Dedifferentiated amniotic fluid mesenchymal stem cell (primary cell): ENCODE results near the gene ZHX3.
"Not testable (repeated sequence)": the region's sequence is repeated elsewhere in the genome, so short reads cannot be mapped to it uniquely, and the experiment has no call there.

Experiments
- DNase-seq: peaks from one replicate; pipeline ENCODE4 v3.0.0-alpha.2; 2016; ENCODE audit errors: extremely low spot score

ZHX3 gene

DNA sequence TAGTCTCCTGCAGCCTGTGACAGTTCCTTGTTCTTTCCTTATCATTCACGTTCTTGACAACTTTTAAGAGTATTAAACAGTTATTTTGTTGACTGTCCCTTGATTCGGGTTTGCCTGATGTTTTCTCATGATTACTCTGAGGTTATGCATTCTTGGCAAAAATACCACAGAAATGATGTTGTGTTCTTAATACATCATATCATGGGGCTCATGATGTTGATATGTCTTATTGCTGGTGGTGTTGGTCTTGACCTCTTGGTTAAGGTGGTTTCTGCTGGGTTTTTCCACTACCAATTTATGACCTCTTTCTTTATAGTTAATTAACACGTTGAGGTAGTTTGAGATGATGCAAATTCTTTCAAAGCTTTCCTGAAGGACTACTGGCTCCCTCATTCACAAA is 59.1 kb downstream of the ZHX3 start:
- no peak for DNase-seq

DNA sequence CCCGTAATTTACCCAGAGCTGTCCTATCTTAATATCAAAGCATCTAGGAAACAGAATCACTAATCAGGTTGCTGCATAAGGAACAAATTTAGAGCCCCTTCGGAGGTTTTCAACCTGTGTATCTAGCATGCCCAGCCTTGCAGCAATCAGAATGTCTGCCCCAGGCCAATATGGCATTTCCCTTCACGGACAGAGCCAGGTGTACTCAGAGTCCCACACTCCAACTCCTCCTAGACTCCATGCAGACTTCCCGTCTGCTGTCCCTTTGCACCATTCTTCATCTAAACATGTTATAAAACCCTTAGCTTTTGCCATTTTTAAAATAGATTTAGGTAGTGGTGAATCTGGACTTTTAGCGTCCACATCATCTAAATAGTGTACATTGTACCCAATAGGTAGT is 61.0 kb downstream of the ZHX3 start:
- DNase-seq: no peak

DNA sequence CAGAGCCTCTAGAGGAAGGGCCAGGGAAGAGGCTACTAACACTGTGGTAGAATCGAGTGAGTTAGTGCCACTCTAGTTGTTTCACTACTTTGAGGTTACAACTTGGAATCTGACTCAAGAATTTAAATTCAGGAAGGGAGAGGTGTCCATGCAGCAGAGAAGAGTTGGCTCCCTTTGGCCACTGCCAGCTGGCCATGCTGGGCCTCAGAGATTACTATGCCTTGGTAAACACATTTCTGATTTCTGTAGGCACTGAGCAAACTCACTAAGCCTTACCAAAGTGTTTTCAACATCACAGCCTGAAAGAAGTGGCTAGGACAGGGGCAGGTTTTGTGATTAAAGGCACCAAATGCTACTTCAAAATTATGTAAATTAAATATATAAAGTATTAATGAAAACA is 61.9 kb downstream of the ZHX3 start:
- no peak for DNase-seq

DNA sequence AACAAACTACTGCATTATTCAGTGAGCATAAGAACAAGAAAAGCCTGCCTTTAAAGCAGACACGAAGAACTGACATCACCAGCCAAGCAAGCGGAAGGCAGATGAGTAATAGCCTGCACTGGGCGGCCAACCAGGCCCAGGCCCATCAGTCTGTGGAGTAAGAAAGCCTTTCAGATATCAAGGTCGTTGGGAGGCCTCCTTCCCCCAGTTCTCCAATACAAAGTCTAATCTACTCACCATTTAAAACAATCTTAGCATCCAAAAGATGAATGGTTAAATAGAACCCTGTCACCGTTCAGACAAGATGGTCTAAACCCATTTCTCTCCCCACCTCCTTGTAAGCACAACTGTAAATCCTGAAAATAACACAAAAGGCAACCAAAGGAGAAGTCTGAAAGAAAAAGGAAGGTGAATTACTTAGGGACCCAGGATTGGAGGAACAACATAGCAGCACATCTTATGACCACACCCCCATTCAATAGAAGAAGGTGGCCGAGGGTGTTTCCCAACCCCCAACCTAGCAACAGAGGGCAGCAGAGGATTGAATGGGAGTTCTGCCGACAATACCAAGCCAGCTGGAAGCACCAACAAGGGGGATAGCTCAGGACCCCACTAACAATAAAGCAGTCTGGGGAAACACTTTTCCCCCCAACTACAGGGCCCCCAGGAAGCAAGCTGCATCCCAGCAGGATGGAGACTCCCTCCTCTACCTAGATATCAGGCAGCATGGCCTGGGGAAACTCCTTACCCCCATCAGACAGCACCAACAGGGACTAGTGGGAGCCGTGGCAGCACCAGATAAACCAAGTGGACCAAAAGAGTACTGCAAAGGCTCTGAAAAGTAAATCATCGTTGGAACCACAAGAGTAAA is 67.9 kb downstream of the ZHX3 start:
- DNase-seq: peak; percentile 68

DNA sequence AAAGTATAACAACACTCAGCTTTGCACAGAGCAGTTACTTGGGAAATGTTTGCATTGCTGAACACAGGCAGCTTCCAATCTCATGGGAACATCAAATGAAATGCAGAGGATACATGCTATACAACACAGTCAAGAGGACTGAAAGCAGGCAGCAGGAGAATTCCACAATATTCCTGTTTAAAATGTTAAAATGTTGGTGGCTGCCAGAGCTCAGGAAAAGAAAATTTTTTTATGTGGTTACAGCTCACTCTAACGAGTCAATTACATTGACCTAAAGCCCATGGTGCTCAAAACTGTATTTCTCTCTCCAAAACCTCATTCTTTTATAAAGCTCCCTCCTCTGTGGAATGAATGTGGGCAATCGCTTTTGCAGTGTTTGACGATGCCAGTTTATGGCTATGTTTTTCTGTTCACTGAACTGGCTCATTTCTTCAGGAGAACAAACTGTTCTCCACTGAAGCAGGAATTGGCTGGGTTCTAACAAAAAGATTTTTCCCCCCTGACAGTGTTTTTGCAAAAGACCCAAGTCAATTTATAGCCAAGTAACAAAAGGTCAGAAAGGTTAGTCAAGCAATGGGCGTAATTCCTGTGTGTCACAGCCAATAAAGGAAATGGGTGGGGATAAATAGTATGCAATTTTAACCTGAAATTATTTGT is 69.0 kb downstream of the ZHX3 start:
- DNase-seq: no peak

DNA sequence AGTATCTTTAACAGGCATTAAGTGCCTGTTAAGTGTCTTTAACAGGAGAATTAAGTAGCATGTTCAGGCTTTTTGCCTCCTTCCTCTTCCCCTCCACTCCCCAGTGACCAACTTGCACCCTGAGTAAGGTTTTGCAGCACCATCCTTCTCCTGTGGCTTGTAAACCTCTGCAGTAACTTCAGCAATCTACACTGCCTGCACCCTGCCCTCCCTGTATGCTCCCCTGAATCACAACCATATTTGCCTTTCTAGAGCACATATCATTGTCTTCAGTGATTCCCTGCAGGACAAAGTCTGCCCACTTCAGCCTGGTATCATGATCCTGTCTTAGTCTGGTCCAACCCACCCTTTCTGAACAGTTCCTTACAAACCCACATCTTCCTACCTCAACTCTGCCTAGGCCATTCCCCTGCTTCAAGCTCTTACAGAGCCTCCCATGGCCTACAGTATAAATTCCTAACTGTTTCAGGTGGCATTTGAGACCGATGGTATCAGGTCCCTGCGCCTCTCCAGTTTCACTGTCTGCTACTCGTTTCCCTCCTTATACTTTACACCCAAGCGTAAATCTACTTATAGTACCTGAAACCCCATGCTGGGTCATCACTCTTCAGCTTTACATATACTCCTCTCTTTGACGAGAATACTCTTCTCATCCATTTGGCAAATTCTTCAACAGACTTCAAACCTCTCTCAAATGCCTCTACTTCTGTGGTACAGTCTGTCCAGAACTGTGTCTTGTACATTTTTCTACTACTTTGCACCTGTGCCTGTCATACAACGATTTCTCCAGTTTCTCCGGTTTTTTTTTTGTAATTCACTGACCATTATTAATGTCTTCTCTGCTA is 69.8 kb downstream of the ZHX3 start:
- no peak for DNase-seq

DNA sequence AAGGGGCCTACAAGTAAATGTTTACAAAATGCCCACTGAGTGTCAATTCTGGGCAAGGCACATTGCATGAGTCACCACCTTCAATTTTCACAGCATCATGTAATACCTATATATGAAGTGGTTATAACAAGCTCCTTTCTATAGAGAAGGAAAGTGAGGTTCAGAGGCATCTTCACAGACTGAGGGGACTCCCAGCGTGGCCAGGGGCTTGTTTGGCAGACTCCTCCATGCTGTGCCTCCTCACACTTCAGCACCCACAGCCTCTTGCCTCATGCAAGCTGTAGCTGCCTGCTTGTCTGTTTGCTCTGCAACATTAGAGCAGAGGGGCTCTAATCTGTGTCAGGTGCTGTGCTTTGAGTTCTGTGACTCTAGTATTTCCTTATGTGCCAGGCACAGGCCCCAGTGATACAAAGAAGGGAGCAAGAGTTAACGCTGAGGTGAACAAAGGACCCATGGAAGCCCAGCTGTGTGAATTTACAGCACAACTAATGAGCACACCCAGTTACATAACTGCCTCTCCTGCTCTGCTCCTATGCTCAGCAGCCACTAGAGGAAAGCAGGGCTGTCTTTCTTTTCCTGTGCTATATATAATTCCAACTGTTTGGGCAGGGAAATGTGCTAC is 72.3 kb downstream of the ZHX3 start:
- no peak for DNase-seq

DNA sequence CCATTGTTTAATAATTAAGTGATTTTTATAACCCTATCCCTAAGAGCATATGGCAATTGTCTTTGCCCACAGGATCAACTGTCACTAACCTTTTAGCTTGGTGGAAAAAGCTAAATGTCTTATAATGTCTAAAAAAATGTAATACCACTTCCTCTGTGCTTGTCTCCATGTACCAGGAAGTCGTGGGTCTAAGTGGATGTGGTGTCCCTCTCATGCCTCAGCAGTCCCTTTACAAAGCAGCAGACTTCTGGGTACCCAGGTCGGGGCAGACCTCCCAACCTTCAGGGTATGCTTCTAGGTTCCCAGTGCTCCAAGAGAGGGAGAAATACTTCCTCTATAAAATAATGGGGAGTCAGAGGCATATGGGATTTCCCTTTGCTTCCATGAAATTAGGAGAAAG is 74.7 kb downstream of the ZHX3 start:
- no peak for DNase-seq

DNA sequence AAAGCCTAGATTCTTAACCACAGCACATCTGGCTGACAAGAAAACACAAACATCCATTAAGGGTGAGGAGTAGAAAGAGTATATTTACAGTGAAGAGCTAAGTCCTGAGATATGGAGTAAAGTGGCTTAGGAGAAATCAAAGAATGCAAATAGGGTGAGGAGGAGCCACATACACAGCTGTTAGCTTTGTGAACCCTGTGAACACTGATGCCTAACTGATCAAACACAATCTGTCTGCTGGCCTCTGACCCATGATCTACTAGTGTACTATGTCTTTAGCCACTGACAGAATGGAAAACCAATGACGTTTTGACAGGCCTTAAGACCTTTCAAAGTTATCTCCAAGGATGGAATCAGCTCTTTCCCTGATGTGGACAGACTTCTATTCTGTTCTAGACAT is 75.2 kb downstream of the ZHX3 start:
- DNase-seq: no peak

DNA sequence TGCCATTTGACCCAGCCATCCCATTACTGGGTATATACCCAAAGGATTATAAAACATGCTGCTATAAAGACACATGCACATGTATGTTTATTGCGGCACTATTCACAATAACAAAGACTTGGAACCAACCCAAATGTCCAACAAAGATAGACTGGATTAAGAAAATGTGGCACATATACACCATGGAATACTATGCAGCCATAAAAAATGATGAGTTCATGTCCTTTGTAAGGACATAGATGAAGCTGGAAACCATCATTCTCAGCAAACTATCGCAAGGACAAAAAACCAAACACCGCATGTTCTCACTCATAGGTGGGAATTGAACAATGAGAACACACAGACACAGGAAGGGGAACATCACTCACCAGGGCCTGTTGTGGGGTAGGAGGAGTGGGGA is 80.3 kb downstream of the ZHX3 start:
- DNase-seq: not testable (repeated sequence)

DNA sequence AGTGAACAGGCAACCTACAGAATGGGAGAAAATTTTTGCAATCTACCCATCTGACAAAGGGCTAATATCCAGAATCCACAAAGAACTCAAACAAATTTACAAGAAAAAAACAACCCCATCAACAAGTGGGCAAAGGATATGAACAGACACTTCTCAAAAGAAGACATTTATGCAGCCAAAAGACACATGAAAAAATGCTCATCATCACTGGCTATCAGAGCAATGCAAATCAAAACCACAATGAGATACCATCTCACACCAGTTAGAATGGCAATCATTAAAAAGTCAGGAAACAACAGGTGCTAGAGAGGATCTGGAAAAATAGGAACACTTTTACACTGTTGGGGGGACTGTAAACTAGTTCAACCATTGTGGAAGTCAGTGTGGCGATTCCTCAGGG is 80.7 kb downstream of the ZHX3 start:
- DNase-seq: not testable (repeated sequence)

DNA sequence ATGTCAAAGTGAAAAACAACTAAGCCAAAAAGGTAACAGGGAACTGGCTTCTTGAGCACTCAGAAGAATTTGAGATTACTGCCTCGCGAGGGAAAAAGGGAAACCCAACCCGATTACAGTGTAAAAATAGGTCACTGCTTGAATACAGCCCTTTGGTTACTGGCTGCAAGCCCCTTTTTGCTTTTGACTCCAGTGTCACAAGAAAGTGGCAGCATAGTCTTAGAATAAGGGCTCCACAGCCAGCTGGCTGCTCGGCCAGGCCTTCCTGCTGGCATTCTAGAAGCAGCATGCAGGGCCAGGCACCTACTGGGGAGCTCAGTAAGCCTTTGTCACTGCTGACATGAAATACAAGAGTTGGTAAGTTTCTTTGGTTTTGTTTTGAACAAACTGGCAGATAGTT is 83.0 kb downstream of the ZHX3 start:
- DNase-seq: no peak

DNA sequence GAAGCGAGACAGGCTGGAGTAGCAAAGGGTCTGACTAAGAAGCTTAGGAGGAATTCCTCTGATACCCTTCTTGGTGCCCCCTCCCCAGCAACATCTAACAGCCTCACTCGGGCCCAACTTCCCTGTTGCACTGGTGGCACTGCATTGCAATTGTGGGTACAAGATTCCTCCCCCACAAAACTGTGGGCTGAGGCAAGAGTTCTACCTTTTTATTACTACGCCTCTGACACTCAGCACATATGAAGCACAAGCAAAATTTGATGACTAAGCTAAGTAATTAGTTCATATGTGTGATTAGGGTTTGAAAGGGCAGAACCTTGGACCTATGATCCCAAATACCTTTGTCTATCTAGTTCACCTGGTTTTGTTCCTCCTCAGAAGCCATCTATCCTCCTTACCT is 83.5 kb downstream of the ZHX3 start:
- no peak for DNase-seq

DNA sequence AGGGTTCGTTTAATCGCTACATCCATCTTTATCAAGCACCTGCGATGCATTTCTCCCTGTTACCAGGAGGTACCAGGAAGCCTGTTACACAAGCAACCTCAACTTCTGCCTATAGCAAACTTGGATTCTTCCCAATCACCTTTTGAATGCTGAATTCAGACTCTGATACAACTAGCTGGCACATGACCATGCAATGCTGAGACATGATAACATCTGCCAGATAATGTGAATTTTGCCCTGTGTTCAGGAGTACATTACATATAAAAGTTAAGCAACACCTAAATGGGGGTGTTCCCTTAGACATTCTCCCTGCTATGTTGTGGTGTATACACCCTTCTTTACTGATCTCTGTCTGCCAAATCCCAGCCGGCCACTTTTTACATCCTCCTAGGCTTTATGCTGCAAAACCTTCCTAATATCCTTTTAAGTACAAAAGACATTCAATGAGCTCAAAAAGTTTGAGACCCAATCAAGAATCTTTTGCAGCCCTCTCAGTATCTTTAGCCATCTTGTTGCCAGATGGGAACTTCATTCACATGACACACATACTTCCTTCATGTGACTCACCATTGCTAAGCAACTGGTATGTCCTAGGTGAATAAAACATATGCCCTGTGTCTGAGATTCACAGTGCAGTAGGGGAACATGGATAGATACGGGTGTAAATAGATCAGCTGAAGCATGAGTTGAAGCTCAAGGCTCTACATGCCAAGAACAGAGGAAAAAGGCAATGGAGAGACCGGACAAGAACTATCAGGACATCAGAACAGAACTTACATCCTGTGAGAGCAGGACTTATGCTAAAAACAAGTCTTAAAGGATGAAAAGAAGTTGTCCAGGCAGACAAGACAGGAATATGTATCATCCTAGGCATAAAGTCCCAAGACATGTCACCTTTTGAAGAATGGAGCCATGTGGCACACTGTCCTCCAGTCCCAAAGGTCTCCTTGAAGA is 84.3 kb downstream of the ZHX3 start:
- DNase-seq: peak; percentile 69

DNA sequence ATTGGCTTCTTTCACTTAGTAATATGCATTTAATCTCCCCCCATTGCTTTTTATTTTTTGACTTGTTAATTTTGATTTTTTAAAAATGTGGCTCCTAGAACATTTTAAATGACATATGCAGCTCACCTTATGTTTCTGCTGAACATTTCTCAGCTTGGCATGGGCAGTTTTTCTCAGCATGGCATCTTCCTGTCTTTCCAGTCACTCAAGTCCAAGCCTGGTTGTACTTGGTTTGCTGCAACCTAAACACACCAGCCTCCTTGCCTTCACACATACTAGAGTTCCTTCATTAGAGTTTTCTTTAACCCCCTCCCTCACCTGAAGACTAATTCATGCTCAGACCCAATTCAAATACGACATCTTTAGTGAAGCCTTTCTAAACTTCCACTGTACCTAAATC is 86.4 kb downstream of the ZHX3 start:
- no peak for DNase-seq

DNA sequence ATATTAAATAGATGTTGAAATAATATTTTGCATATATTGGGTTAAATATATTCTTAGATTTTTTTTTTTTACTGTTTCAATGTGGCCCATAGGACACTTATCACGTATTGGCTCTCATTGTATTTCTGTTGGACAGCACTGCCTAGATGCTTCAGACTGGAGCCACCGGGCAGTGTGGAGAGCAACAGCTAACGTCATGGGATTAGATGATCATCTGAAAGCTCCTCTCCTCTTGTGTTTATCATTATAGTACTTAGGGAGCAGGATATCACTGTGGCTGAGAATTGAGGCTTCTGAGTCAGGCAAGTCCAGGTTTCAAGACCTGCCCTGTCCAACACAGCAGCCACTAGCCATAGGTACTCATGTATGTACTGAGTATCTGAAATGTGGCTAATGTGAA is 87.4 kb downstream of the ZHX3 start:
- DNase-seq: no peak

DNA sequence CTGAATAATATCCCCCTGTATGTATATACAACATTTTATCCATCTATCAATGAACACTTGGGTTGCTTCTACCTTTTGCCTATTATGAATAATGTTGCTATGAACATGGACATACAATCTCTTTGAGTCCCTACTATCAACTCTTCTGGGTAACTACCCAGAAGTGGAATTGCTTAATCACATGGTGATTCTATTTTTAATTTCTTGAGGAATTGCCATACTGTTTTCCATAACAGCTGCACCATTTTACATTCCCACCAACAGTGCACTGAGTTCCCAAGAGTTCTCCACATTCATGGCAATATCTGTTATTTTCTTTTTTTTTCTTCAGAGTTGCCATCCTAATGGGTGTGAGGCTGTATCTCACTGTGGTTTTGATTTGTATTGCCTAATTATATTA is 88.3 kb downstream of the ZHX3 start:
- no peak for DNase-seq

DNA sequence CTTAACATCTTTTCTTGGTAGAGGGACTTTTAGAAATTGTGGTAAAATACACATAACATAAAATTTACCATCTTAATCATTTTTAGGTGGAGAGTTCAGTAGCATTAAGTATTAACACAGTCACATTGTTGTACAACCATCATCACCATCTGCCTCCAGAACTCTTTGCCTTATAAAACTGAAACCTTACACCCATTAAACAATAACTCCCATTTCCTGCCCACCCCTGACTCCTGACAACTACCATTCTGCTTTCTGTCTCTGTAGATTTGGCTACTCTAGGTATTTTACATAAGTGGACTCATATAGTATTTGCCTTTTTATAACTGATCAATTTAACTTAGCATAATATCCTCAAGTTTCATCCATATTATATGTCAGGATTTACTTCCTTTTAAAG is 88.7 kb downstream of the ZHX3 start:
- DNase-seq: no peak

DNA sequence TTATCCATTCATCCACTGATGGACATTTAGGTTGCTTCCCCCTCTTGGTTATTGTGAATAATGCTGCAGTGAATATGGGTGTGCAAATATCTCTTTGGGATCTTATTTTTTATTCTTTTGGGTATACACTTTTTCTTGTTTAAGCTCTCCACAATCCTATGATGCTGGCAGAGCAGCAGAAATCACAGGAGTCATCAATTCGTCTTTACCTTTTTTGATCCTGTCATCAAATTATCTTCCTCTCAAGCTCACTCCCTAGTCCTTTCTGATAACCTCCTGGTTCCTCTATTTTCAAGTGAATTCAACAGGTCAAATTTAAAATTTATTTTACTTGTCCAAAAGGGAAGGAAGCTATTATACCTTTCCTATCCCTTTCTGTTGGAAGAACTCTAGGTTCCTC is 91.1 kb downstream of the ZHX3 start:
- DNase-seq: no peak

DNA sequence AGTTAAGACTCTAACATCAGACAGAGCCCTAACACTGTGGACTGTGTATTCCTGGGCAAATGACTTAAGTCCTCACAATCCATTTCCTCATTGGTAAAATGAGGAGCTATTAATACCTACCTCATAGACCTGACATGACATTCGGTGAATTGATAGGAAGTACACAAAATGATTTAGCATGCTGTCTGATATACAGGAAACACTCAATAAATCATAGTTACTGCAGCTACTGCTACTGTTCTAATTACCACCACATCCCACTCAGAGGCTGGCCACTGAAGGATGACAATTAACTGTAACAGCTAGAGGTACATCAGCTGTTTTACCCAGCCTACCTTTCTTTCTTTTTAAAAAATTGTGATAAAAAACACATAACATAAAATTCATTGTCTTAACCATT is 92.4 kb downstream of the ZHX3 start:
- no peak for DNase-seq

DNA sequence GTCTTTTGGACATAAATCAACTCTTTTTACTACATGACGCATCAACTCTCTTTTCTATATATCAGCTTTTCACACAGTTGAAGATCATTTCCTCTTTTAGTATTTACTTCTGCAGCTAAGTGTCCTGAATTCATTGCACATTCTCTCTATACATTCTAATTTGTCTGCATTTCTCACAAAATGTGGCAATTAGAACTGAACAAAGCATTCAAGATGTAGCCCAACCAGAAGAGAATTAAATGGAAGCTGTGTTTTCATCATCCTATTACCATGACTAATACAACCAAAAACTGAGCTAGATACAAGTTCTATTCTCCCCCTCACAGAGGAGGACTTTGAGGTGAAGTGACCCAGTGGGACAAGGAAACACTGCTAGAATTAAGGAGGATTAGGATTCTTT is 93.2 kb downstream of the ZHX3 start:
- no peak for DNase-seq
